ENCODE data around the gene SLC1A5.

GRCh38 chr19:46830864-46831263 lies 42.5 kb upstream of the SLC1A5 start:
- no peak for TF ChIP-seq YY1 (tag by site-specific recombination; IDR thresholded peaks at IDR 0.05)
- no peak for TF ChIP-seq CTCF (tag by site-specific recombination; IDR thresholded peaks at IDR 0.05)
- no peak for TF ChIP-seq ZNF639 (tag by site-specific recombination; IDR thresholded peaks at IDR 0.05)
- TF ChIP-seq ELK4 (IDR thresholded peaks at IDR 0.05; ENCODE audit: borderline replicate concordance, low read depth, low read length) = no peak
- TF ChIP-seq ZNF311 (tag by site-specific recombination; IDR thresholded peaks at IDR 0.05; ENCODE audit: borderline replicate concordance) = no peak
- no peak for TF ChIP-seq GLI4 (tag by site-specific recombination; IDR thresholded peaks at IDR 0.05)

All from HEK293 (cell line).